HL-60 (cell line): ENCODE data around the gene ARHGEF12.

Experiments
- DNase-seq, 2 experiments: peaks; one replicate each; pipeline ENCODE4 v3.0.0-alpha.2; 2010 to 2020; ENCODE audit warnings: low read depth in 1 of 2, low spot score in 1 of 2
- H3K27ac ChIP-seq: fragments of 250-450 bp; sonication (Bioruptor Pico); replicated peaks from 2 replicates; pipeline ENCODE4 v1.5.1; 2020; ENCODE audit warnings: mild to moderate bottlenecking, moderate library complexity
- H3K27me3 ChIP-seq: fragments of 250-450 bp; sonication (Bioruptor Pico); 2 replicates; pipeline ENCODE4 v1.5.1; 2021; ENCODE audit warnings: mild to moderate bottlenecking, moderate library complexity; ENCODE audit not compliant: insufficient read depth, poor library complexity, severe bottlenecking
- H3K4me3 ChIP-seq: replicated peaks from 2 replicates; pipeline ENCODE4 v1.5.1; 2011; ENCODE audit warnings: mild to moderate bottlenecking, control low read depth, low read length; ENCODE audit not compliant: insufficient read depth
- CTCF ChIP-seq: IDR thresholded peaks from one replicate; pipeline ENCODE4 v1.5.1; 2011; ENCODE audit warnings: low read length, control low read depth, inconsistent platforms; ENCODE audit not compliant: insufficient read depth
- GABPA ChIP-seq: IDR thresholded peaks from 2 replicates; pipeline ENCODE4 v1.6.1; 2012; ENCODE audit warnings: low read depth
- POLR2AphosphoS5 ChIP-seq: IDR thresholded peaks from 2 replicates; pipeline ENCODE4 v1.6.1; 2012; ENCODE audit warnings: low read depth
- REST ChIP-seq: IDR thresholded peaks from 2 replicates; pipeline ENCODE4 v1.6.1; 2012; ENCODE audit warnings: low read depth; ENCODE audit not compliant: insufficient replicate concordance
- SPI1 ChIP-seq: IDR thresholded peaks from 2 replicates; pipeline ENCODE4 v1.6.1; 2012; ENCODE audit warnings: low read depth, mild to moderate bottlenecking, borderline replicate concordance

ARHGEF12 gene

GRCh38 chr11:120410622-120411380 is 74.6 kb downstream of the ARHGEF12 start:
- TF ChIP-seq SPI1 (no peak), GABPA (no peak)
- Histone ChIP-seq H3K27ac (no peak overlapping the region), H3K27me3 (peaks cover 23% of the 10 kb centered on the region), H3K4me3 (no peak overlapping the region)
- no peak for DNase-seq

GRCh38 chr11:120413480-120413879 is 77.3 kb downstream of the ARHGEF12 start:
- Histone ChIP-seq H3K27ac (no peak overlapping the region), H3K4me3 (no peak overlapping the region), H3K27me3 (peaks cover 28% of the 10 kb centered on the region)
- no peak for DNase-seq
- no peak for TF ChIP-seq POLR2AphosphoS5

- no peak overlapping the region for H3K27ac ChIP-seq
- TF ChIP-seq SPI1, result no peak
Measured at GRCh38 chr11:120420572-120420971, 84.4 kb downstream of the ARHGEF12 start.

GRCh38 chr11:120424185-120424969 is 88.2 kb downstream of the ARHGEF12 start:
- Histone ChIP-seq H3K4me3 (no peak overlapping the region), H3K27me3 (peaks cover 2% of the 10 kb centered on the region), H3K27ac (no peak overlapping the region)
- TF ChIP-seq GABPA (no peak), POLR2AphosphoS5 (no peak), CTCF (no peak), SPI1 (no peak), REST (no peak)
- no peak for DNase-seq

More at GRCh38 chr11:120420572-120420971, 84.4 kb downstream of the ARHGEF12 start:
- H3K4me3 ChIP-seq, result no peak overlapping the region
- peaks cover 8% of the 10 kb centered on the region for H3K27me3 ChIP-seq
- DNase-seq, result no peak

- no peak for DNase-seq
- no peak for TF ChIP-seq CTCF
- TF ChIP-seq GABPA, result no peak
- H3K4me3 ChIP-seq, result no peak overlapping the region
- H3K27me3 ChIP-seq, result peaks cover 2% of the 10 kb centered on the region
- H3K27ac ChIP-seq, result no peak overlapping the region
Measured at GRCh38 chr11:120424970-120425332, 88.7 kb downstream of the ARHGEF12 start.

- no peak overlapping the region for H3K4me3 ChIP-seq
- TF ChIP-seq REST (no peak), GABPA (no peak), CTCF (no peak), SPI1 (no peak), POLR2AphosphoS5 (no peak)
- H3K27me3 ChIP-seq, result peaks cover 2% of the 10 kb centered on the region
- DNase-seq, result no peak
- H3K27ac ChIP-seq, result no peak overlapping the region
Measured at GRCh38 chr11:120425527-120425926, 89.3 kb downstream of the ARHGEF12 start.
